ENCODE measurements around the gene RBPJ.

RBPJ gene

GRCh38 chr4:26463386-26463785 is 142.6 kb downstream of the RBPJ start:
- no peak for DNase-seq

GRCh38 chr4:26464420-26465095 is 143.7 kb downstream of the RBPJ start:
- DNase-seq = no peak

GRCh38 chr4:26466578-26467270 is 145.9 kb downstream of the RBPJ start:
- no peak for DNase-seq

- no peak for DNase-seq
Measured at GRCh38 chr4:26467724-26468123, 146.9 kb downstream of the RBPJ start.

GRCh38 chr4:26468283-26468949 is 147.6 kb downstream of the RBPJ start:
- DNase-seq = no peak

- DNase-seq = no peak
Measured at GRCh38 chr4:26468977-26469376, 148.2 kb downstream of the RBPJ start.

- no peak for DNase-seq
Measured at GRCh38 chr4:26471890-26472289, 151.1 kb downstream of the RBPJ start.

- no peak for DNase-seq
Measured at GRCh38 chr4:26473893-26474292, 153.1 kb downstream of the RBPJ start.

- DNase-seq = no peak
Measured at GRCh38 chr4:26474551-26474950, 153.7 kb downstream of the RBPJ start.

GRCh38 chr4:26475716-26476115 is 154.9 kb downstream of the RBPJ start:
- no peak for DNase-seq

- DNase-seq = no peak
Measured at GRCh38 chr4:26476545-26476944, 155.7 kb downstream of the RBPJ start.

- no peak for DNase-seq
Measured at GRCh38 chr4:26478330-26478729, 157.5 kb downstream of the RBPJ start.

- DNase-seq = no peak
Measured at GRCh38 chr4:26482508-26483462, 162.0 kb downstream of the RBPJ start.

- no peak for DNase-seq
Measured at GRCh38 chr4:26484032-26484515, 163.3 kb downstream of the RBPJ start.

GRCh38 chr4:26484516-26484915 is 163.7 kb downstream of the RBPJ start:
- no peak for DNase-seq
